HTERT RPE-1 (cell line): ENCODE measurements around the gene OXER1.

ENCODE experiments used
- in situ Hi-C: fragments of 300-500 bp; cut with MboI; formaldehyde crosslinking; loops from 4 replicates; pipeline ENCODE4 v1.14.3; 2020; ENCODE audit warnings: low sequenced_read_pairs

Gene OXER1

DNA sequence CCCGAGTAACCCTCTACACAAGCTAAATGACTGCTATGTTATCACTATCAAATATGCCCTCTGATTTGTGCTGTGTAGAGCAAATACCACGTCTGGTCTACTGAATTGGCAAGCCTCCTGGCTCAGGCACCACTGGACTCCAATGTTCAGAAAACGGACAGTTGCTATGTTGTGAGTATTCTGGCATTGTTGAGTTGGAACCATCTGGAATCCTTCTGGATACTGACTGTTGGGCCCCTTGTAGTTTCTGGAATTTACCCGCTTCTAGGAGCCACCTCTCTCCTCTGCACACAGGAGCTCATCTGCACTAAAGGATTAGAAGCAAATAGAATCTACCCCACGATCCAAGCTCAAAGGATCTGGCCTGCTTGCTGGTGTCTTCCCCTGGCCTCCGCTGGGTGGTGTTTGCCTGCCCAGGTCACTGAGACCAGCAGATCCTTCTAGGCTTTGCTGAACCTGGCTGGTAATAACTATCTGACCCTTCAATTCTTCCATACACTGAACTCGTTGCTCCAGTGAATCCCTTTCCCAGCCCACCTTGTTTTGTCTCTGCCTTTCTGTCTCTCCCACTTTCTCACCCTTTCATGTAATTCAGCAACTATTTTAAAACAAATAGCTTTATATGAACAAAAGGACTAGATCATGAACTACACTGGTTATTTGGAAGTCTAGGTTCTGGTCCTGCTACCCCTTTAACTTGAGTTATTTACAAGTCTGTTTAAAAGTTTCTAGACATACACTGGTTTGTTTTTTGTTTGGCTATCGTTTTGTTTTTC, 30.5 kb upstream of the OXER1 start:
- in situ Hi-C loops: no loop called here

DNA sequence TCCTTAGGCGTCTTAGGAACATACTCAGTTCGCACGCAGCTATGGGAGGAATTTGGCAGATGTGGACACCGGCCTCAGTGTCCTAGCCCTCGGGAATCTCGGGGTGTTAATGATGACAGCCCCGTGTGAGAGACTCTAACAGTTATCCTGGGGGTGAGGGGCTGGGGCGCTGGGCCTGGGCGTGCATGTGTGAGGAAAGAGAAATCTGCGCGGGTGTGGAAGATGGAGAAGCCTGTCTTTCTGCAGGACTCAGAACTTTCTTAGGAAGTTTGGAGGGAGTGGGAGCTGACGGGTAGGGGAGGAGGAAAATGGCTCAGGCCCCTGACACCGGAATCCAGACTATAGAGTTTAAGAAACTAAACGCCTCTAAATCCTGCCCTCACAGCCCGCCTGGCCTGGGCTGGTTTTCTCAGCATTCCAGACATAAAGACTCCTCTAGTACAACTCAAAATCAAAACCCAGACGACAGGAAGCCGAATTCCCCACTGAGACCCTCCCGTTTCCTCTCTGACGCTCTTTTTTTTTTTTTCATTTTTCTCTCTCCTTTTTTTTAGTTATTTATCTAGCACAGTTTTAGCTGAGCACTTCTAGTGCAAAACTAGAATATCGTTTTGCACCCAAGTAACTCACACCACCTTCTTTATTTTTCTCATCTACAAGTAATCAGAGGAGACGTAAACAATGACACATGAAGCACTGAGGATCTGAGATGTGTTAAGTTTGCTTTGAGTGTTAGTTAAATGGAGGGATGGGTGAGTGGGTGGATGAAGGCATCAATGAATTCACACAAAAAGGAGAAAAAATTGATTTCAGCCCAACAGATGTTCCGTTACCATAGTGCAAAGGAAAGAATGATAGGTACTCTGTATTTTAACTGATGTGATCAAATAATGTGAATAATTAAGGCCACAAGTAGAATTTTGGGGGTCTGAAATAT, 29.7 kb upstream of the OXER1 start:
- in situ Hi-C loops: no loop called here

DNA sequence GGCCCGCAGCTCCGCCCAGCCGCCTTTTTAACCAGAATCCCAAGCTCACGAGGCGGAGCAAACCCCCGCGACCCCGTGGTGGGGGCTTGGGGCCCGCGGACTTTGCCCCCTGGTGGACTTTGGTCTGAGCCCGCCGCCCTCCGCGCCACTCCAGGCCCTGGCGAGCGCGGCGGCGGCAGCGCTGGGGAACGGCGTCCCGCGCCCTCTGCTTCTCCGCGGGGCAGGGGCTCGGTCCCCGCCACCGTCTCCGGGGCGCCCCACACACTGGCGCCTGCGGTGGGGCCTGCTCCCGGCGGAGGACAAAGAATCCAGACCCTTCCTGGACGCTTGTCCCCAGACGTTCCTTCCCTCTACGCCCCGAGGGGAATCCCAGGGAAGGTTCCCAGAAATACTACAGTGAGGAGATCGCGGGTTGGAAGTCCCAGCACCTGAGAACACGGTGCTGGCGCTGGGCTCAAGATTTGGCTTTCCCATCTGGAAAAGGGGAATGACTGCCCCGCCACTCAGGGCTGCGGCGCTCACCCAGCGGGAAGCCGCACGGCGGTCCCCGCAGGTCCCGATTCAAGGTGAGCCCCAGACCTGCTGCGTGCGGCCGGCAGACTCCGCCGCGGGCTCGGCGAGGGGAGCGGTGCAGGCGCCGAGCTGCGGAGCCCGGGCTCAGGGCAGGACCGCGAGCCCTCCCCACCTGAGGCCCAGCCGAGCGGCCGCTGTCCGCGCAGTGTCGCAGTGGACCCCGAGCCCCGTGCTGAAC, 28.8 kb upstream of the OXER1 start, which contains the start of gene HAAO:
TSS of gene HAAO (minus strand) at position 1 of the 751 bp plus-strand sequence. CDS start 47 bp downstream, outside the sequence.
- in situ Hi-C loops: no loop called here

DNA sequence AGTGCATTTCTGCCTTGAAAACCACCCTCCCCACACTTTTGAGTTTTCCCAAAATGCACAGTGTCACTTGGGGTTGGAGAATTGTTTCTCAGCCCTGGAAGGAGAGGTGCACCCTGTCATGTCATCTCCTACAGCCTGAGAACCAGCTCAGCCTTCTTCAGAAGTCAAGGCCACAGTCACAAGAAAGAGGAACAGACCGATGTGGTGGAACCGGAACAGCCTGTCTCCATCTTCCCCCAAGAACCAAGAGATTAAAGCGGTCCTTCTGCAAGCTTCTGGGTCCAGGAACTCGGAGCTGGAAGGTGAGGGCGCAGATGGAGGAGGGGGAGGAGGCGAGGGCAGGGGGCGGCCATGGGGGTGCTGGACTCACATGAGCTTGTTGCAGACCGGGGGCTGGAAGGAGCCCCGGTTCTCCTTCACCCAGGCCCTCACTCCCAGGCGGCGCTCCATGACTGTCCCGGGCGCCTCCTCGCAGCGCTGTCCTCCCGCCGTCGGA, 28.2 kb upstream of the OXER1 start:
- in situ Hi-C loops: no loop called here

DNA sequence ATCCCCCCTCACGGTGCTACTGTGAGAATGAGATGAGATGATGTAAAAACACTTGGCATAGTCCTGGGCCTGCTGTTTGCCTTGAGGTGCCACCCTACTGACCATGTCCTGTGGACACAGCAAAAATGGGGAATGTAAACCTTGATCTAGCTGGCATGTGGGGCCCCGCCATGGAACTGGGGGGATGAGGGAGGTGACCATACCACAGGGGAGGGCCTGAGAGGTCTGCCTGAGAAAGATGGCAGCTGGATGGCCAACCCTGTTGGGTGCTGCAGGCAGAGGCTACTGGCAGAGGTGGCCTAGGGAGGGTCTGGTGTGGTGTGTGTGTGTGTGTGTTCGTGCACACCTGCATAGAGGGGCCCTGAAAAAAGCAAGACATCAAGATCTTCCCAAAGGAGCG, 27.7 kb upstream of the OXER1 start:
- in situ Hi-C loops: no loop called here

DNA sequence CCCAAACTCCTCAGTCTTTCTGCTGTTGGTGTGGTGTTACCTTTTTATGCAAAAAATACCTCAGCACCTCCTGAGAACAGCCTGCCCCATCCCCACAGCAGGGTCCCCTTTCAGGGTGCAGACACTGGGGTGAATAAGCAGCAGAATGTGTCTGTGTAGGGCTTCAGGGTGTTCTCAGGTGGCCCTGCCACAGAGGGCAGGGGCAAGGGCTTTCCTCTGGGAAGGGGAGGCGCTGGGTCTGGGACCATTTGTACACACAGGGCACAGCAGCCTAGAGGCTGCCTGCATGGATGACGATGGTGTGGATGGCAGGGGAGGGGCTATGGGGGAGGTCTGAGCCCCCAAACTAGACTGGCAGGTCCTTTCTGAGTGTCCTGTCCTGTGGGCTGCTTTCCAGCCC, 25.8 kb upstream of the OXER1 start:
- in situ Hi-C loops: no loop called here

DNA sequence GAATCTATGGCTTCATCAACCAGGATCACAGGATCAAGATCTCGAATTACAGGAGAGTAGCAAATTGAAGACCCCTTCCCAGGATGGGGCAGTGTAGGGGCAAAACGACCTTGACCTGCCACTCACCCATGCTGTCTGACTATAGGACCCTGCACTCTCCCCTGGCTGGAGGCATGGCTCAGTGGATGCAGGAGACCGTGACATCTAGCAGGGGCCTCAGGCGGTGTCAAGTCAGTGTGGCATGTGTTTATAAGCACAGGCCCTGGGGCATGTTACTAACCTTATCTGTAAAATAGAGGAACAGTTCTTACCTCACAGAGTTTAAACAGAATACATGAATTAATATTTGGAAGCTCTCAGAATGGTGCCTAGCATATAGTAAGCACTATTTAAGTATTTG, 24.9 kb upstream of the OXER1 start:
- in situ Hi-C loops: no loop called here

DNA sequence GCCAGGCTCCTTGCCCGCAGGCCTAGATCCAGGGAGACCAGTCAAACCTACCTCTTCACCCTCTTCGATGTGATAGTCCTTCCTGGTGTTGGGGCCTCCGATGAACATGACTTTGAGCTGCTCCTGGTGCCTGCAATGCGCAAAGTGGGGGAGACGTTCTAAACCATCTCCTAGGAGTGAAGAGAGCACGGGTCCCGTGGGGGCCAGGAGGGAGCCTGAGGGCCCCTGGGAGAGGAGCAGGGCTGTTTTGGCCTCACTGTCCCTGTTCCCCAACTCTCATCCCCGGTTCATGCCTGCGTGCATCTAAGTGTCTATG, 24.5 kb upstream of the OXER1 start:
- in situ Hi-C loops: no loop called here

DNA sequence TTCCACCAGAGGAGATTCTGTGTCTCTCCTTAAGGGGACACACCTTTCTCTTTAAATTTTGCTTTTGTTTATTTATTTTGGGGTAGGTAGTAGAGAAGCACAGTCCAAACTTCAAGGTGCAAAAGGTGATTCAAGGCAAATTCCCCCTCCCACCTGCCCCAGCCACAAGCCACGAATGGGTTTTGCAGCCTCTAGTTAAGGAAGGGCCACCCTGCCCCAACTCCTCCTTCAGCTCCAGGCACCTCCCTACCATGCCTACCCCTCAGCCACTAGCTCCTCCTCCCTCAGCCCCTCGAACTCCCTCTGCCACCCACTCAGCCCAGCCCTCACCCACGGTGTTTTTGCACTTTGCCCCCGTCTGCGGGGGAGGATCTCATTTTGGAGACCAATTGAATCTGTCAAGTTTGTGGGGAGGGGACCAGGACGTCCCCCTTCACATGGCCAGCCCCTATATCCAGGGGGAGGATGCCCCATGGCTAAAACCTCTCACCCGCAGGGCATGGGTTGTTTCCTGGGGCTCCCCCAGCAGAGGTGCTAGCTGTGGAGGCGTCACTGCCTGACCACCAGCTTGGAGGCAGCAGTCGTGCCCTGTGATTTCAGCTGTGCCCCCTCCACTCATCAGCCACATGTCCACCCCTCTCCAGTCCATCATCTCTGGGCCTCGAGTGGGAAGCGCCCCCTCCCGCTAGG, 24.0 kb upstream of the OXER1 start:
- in situ Hi-C loops: no loop called here

DNA sequence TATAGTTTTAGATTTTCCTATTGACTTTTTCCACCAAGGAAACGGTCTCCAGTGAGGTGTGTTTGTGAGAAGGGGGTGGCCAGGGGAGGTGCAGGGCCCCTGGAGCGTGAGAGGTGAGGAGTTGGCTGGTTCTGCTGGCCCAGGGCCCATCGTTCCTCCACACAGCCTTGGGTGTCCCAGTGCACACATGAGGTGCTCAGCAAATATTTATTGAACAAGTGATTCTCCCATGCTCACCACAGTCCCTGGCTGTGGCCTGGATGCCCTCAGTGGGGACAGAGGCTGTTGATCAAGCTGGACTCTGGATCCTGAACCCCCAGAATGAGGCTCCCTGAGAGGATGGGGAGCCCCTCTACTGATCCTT, 23.5 kb upstream of the OXER1 start:
- in situ Hi-C loops: no loop called here

DNA sequence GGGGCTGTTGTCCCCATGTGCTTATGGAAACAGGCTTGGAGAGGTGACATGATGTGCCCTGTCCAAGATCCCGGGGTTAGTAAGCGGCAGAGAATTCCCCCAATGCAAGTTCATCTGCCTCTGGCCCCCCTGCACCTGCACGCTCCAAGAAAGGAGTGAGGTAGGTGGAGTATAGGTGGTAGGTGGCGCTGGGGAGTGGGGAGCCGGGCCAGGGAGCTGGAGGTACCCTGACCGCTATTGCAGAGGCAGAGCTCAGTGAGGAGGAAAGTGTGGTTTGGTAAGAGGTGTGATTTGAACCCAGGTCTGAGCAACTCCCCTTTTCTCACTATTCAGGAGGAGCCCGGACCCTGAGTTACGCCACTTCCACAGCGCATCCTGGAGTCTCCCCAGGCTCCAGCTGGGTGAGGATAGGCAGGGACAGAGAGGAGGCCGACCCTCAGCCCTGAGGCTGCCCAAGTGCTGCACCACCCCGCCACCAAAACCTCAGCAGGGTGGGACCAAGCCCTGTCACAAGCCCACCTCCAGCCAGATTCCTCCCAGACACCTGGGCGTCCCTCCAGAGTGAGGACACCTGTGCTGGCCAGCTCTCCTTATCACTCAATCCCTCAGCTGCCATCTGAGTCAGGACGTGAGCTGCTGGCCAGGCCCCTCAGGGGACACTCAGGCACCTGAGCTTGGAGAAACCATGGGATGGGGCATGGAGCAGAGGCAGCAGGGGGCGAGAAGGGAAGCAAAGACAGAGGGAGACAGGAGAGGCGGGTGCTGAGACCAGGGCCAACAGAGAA, 22.8 kb upstream of the OXER1 start:
- in situ Hi-C loops: no loop called here

DNA sequence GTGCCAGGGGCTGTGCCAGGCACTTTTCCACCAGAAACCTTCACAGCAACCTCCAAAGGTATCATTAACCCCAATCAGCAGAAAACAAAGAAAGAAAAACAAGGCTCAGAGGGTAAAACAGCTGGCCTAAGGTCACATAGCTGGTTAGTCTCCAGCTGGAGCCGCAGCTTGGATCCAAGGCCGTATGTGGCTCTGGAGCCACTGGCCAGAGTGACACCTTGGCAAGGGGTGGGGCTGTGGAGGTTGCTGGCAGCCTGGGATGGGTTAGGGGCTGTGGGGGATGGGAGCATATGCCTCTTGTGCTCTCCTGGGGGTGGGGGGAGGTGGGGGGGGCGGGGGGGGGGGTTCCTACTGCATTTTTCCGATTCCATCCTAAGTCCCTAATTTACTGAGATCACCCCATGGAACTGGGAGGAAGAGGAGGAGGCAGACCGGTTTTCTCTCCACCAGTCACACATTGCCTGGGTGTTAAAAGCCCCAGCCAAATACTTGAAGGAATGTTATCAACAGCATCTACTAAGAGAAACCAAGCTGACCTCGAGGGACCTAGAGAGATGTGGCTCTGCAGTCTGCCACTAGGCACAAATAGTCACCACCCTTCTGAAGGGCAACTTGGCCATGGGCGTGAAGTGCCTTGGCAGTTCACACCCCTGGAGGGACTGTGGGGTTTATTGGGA, 20.4 kb upstream of the OXER1 start:
- in situ Hi-C loops: no loop called here

DNA sequence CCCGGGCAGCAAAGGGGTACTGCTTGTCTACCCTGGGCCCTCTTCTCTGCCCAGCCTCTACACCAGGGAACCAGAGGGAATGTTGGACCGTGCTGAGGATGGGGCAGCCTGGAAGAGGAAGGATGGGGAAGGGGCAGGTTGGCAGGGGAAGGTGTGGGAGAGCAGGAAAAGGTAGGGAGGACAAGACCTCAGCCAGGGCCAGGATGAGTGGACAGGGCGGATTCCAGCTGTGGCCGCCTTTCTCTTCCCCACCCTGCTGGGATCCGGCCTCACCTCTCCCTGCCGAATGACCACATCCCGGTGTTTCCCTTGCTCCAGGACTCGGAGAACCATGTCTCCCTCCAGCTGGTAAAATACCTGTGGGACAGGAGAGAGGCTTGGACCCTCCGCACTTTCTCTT, 19.6 kb upstream of the OXER1 start:
- in situ Hi-C loops: no loop called here

DNA sequence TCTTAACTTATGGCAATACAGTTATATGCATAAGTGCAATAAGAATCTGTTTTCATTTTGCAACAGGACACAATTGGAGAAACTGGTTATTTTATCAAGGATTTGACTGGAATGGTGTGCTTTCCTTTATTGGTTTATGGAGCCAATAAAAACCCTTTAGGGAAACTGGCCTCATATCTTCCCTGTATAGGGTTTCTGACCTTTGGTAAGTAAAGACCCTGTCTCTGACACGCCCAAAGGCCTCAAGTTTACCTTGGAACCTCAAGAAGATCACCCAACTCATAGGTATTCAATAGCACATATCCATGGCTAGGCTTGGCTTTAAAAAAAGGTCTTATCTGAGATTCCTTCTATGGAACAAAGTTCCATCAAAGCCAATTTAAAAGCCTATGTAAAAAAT, 17.2 kb upstream of the OXER1 start:
- in situ Hi-C loops: no loop called here

DNA sequence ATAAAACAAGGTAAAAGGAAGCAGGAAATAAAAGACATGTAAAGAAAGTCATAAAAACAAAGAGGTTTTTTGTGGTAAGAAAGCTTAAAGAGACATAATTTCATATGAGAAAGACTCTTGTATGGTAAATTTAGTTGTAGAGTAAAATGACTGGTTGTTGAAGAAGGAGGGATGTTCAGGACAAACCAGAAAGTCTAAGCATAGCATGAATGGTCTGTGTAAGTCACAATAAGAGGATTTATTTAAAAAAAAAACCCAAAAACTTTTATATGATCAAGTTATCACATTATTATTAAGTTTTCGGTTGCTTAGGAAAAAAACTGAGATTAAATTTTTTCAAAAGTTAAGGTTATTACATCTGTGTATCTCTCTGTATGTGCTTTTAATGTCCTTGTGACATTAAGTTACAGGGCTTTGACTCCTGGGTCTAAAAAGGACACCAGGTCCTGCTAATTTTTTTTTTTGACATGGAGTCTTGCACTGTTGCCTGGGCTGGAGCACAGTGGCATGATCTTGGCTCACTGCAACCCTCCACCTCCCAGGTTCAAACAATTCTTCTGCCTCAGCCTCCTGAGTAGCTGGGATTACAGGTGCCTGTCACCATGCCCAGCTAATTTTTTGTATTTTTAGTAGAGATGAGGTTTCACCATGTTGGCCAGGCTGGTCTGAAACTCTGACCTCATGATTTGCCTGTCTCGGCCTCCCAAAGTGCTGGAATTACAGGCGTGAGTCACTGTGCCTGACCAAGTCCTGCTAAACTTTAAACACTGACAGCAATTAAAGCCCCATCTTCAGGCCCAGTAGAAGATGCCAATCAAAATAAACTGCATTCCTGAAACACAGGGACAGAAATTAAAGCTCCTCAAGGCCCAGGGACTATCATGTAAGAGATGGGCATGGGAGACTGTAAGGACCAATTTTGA, 14.2 kb upstream of the OXER1 start:
- in situ Hi-C loops: no loop called here

DNA sequence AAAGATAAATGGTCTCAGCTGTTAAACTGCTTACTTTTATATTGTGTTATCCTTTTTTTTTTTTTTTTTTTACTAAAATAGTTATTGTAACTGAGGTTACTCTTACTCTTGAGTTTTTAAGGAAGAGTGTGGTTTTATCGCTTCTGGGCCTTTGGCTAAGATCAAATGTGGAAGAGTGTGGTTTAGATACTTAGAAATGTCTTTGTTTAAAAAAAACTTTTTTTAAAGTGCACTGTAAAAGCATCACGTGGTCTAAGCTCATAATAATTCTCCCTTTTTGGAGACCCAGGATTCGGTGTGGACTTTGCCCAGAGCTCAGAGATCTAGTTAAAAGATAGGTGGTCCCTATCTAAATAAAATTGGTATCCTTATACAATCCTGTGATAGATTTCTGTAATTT, 11.9 kb upstream of the OXER1 start:
- in situ Hi-C loops: no loop called here

DNA sequence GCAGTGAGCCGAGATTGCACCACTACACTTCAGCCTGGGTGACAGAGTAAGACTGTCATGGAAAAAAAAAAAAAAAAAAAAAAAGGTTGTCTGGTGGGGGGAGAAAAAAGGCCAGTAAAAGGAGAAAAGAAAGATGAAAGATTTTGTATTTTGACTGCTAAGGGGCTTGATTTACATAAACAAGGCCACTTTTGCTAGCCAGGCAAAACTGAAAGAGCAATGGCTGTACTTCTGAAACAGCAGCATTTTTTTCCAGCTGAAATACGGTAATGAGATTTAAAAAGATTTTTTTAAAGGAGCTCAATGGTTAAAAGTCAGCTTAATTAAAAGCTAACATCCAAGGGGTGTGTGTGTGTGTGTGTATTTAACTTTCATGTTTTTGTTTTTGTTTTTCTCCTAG, 11.3 kb upstream of the OXER1 start:
- in situ Hi-C loops: no loop called here

DNA sequence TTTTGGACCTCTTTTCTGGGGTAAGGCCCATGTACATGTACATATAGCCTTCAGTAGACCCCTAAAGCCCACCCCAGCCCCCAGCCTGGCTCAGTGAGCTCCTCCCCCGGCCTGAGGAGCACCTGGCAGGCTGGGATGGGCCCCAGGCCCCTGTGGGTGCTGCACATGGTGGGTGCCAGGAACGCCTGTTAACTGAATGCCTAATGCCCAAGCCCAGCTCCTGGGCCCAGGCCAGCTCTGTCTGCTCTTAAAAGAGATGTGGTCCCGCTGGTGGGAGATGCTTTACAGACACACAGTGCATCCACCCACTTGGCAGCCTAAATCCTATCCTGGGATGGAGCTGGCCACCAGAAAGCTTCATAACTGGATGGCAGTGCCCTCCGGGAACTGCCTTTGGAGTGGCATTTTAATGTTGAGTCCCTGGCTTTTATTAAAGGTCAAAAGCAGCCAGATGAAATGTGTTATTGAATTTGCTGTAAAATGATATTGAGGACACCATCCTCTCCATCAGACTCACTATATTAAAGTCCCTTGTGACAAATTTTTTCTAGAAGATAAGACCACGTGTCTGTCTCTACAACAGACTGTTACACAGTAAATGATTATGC, 7.7 kb upstream of the OXER1 start:
- in situ Hi-C loops: no loop called here
